HEK293 (cell line): ENCODE data around the gene KRTAP5-2.

Experiments
- CTCF ChIA-PET: fragments of 350-600 bp; formaldehyde crosslinking; extraction: SDS; loops from one replicate; lab custom pipeline; 2021; ENCODE audit warnings: antibody characterized with exemption; lab: Yijun Ruan, JAX
- POLR2A ChIA-PET: fragments of 300-600 bp; formaldehyde crosslinking; extraction: SDS; loops from one replicate; lab custom pipeline; 2020; ENCODE audit warnings: antibody characterized with exemption, inconsistent platforms; lab: Yijun Ruan, JAX
- H3K27ac ChIP-seq: fragments of 200-500 bp; sonication (Bioruptor generic); 2 replicates; pipeline ENCODE4 v1.5.1; 2014; ENCODE audit warnings: low read depth, low read length, control low read depth, inconsistent platforms; ENCODE audit errors: extremely low read depth
- H3K36me3 ChIP-seq, 2 experiments: fragments of 200-500 bp in 1 of 2; sonication (Bioruptor generic) in 1 of 2; 1 replicate in 1 of 2; 2 replicates in 1 of 2; pipeline ENCODE4 v1.5.1; 2014 to 2017; ENCODE audit warnings: inconsistent platforms in 2 of 2, low read length in 2 of 2; ENCODE audit not compliant: control insufficient read depth in 2 of 2, insufficient read depth in 1 of 2
- H3K4me1 ChIP-seq: fragments of 200-500 bp; sonication (Bioruptor generic); 2 replicates; pipeline ENCODE4 v1.5.1; 2014; ENCODE audit warnings: mild to moderate bottlenecking, low read length, inconsistent platforms; ENCODE audit not compliant: control insufficient read depth, insufficient read depth
- H3K4me3 ChIP-seq: 2 replicates; pipeline ENCODE4 v1.5.1; 2011; ENCODE audit warnings: low read depth, mild to moderate bottlenecking, control low read depth, low read length, moderate library complexity
- H3K9me3 ChIP-seq: fragments of 200-500 bp; sonication (Bioruptor generic); 2 replicates; pipeline ENCODE4 v1.5.1; 2014; ENCODE audit warnings: low read depth, low read length, inconsistent platforms; ENCODE audit not compliant: control insufficient read depth, insufficient read depth
- BCL6B ChIP-seq: fragments of 450-650 bp; formaldehyde crosslinking; IDR thresholded peaks from 2 replicates; pipeline ENCODE4 v1.5.1; 2017; ENCODE audit warnings: missing biosample characterization, missing genetic modification characterization
- ZNF2 ChIP-seq: fragments of 450-650 bp; formaldehyde crosslinking; IDR thresholded peaks from 2 replicates; pipeline ENCODE4 v1.5.1; 2016; ENCODE audit warnings: missing biosample characterization, missing genetic modification characterization
- ZNF221 ChIP-seq: fragments of 450-650 bp; formaldehyde crosslinking; IDR thresholded peaks from 2 replicates; pipeline ENCODE4 v1.5.1; 2017; ENCODE audit warnings: missing biosample characterization, missing genetic modification characterization, borderline replicate concordance
- ZNF239 ChIP-seq: fragments of 450-650 bp; formaldehyde crosslinking; IDR thresholded peaks from 2 replicates; pipeline ENCODE4 v1.5.1; 2016; ENCODE audit warnings: missing biosample characterization, missing genetic modification characterization
- ZNF266 ChIP-seq: fragments of 450-650 bp; formaldehyde crosslinking; IDR thresholded peaks from 2 replicates; pipeline ENCODE4 v1.5.1; 2016; ENCODE audit warnings: missing biosample characterization, missing genetic modification characterization, low read depth
- ZNF610 ChIP-seq: fragments of 450-650 bp; formaldehyde crosslinking; IDR thresholded peaks from 2 replicates; pipeline ENCODE4 v1.5.1; 2016; ENCODE audit warnings: missing biosample characterization, missing genetic modification characterization, borderline replicate concordance
- ZNF624 ChIP-seq: fragments of 450-650 bp; formaldehyde crosslinking; IDR thresholded peaks from 2 replicates; pipeline ENCODE4 v1.5.1; 2017; ENCODE audit warnings: missing biosample characterization, missing genetic modification characterization
- ZNF639 ChIP-seq: fragments of 450-650 bp; formaldehyde crosslinking; IDR thresholded peaks from 2 replicates; pipeline ENCODE4 v1.5.1; 2016; ENCODE audit warnings: missing biosample characterization, missing genetic modification characterization
- ZNF792 ChIP-seq: fragments of 450-650 bp; formaldehyde crosslinking; IDR thresholded peaks from 2 replicates; pipeline ENCODE4 v1.5.1; 2016; ENCODE audit warnings: missing biosample characterization, missing genetic modification characterization
- TF ChIP-seq, protein P1 (sequence below): fragments of 450-650 bp; formaldehyde crosslinking; IDR thresholded peaks from 2 replicates; pipeline ENCODE4 v1.5.1; 2016; ENCODE audit warnings: missing biosample characterization, missing genetic modification characterization
- TF ChIP-seq, protein P2 (sequence below): fragments of 450-650 bp; IDR thresholded peaks from 2 replicates; pipeline ENCODE4 v1.5.1; 2018; ENCODE audit warnings: missing biosample characterization, mild to moderate bottlenecking, missing genetic modification characterization
- TF ChIP-seq, protein P3 (sequence below): fragments of 450-650 bp; formaldehyde crosslinking; IDR thresholded peaks from 2 replicates; pipeline ENCODE4 v1.5.1; 2016; ENCODE audit warnings: missing biosample characterization, missing genetic modification characterization
- TF ChIP-seq, protein P4 (sequence below): fragments of 450-650 bp; formaldehyde crosslinking; IDR thresholded peaks from 2 replicates; pipeline ENCODE4 v1.5.0; 2017; ENCODE audit warnings: missing biosample characterization, missing genetic modification characterization, borderline replicate concordance
- TF ChIP-seq, protein P5 (sequence below): fragments of 450-650 bp; formaldehyde crosslinking; IDR thresholded peaks from 2 replicates; pipeline ENCODE4 v1.5.1; 2016; ENCODE audit warnings: missing biosample characterization, missing genetic modification characterization
- TF ChIP-seq, protein P6 (sequence below): fragments of 450-650 bp; formaldehyde crosslinking; conservative IDR thresholded peaks from 2 replicates; pipeline ENCODE4 v1.5.1; 2016; ENCODE audit warnings: low read depth, missing biosample characterization, missing genetic modification characterization

Gene KRTAP5-2

DNA sequence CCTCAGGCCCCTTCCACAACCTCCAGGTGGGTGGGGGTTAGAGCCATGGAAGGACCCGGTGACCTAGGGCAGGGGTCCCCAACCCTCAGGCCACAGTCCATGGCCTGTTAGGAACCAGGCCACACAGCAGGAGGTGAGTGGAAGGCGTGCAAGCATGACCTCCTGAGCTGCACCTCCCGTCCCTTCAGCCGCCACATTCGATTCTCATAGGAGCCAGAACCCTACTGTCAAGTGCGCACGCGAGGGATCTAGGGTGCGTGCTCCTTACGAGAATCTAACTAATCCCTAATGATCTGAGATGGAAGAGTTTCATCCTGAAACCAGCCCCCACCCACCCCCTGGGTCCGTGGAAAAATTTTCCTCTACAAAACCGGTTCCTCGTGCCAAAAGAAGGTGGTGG lies 27.4 kb upstream of the KRTAP5-2 start:
- H3K9me3 ChIP-seq: no peaks in the 10 kb centered on the region
- TF ChIP-seq, protein P1, sequence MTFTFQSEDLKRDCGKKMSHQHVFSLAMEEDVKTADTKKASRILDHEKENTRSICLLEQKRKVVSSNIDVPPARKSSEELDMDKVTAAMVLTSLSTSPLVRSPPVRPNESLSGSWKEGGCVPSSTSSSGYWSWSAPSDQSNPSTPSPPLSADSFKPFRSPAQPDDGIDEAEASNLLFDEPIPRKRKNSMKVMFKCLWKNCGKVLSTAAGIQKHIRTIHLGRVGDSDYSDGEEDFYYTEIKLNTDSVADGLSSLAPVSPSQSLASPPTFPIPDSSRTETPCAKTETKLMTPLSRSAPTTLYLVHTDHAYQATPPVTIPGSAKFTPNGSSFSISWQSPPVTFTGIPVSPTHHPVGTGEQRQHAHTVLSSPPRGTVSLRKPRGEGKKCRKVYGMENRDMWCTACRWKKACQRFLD (tag by site-specific recombination): no peak
- no peak for TF ChIP-seq ZNF610
- no peak for TF ChIP-seq ZNF2
- TF ChIP-seq, protein P2, sequence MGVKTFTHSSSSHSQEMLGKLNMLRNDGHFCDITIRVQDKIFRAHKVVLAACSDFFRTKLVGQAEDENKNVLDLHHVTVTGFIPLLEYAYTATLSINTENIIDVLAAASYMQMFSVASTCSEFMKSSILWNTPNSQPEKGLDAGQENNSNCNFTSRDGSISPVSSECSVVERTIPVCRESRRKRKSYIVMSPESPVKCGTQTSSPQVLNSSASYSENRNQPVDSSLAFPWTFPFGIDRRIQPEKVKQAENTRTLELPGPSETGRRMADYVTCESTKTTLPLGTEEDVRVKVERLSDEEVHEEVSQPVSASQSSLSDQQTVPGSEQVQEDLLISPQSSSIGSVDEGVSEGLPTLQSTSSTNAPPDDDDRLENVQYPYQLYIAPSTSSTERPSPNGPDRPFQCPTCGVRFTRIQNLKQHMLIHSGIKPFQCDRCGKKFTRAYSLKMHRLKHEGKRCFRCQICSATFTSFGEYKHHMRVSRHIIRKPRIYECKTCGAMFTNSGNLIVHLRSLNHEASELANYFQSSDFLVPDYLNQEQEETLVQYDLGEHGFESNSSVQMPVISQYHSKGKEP: no peak
- TF ChIP-seq, protein P3, sequence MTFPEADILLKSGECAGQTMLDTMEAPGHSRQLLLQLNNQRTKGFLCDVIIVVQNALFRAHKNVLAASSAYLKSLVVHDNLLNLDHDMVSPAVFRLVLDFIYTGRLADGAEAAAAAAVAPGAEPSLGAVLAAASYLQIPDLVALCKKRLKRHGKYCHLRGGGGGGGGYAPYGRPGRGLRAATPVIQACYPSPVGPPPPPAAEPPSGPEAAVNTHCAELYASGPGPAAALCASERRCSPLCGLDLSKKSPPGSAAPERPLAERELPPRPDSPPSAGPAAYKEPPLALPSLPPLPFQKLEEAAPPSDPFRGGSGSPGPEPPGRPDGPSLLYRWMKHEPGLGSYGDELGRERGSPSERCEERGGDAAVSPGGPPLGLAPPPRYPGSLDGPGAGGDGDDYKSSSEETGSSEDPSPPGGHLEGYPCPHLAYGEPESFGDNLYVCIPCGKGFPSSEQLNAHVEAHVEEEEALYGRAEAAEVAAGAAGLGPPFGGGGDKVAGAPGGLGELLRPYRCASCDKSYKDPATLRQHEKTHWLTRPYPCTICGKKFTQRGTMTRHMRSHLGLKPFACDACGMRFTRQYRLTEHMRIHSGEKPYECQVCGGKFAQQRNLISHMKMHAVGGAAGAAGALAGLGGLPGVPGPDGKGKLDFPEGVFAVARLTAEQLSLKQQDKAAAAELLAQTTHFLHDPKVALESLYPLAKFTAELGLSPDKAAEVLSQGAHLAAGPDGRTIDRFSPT (tag by site-specific recombination): no peak
- TF ChIP-seq ZNF624 (tag by site-specific recombination): no peak
- TF ChIP-seq BCL6B (tag by site-specific recombination): no peak
- TF ChIP-seq ZNF792 (tag by site-specific recombination): no peak
- no peak for TF ChIP-seq ZNF221 (tag by site-specific recombination)
- TF ChIP-seq, protein P4, sequence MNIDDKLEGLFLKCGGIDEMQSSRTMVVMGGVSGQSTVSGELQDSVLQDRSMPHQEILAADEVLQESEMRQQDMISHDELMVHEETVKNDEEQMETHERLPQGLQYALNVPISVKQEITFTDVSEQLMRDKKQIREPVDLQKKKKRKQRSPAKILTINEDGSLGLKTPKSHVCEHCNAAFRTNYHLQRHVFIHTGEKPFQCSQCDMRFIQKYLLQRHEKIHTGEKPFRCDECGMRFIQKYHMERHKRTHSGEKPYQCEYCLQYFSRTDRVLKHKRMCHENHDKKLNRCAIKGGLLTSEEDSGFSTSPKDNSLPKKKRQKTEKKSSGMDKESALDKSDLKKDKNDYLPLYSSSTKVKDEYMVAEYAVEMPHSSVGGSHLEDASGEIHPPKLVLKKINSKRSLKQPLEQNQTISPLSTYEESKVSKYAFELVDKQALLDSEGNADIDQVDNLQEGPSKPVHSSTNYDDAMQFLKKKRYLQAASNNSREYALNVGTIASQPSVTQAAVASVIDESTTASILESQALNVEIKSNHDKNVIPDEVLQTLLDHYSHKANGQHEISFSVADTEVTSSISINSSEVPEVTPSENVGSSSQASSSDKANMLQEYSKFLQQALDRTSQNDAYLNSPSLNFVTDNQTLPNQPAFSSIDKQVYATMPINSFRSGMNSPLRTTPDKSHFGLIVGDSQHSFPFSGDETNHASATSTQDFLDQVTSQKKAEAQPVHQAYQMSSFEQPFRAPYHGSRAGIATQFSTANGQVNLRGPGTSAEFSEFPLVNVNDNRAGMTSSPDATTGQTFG (tag by site-specific recombination): no peak
- TF ChIP-seq ZNF639 (tag by site-specific recombination): no peak
- no peak for TF ChIP-seq ZNF266 (tag by site-specific recombination)
- TF ChIP-seq, protein P5, sequence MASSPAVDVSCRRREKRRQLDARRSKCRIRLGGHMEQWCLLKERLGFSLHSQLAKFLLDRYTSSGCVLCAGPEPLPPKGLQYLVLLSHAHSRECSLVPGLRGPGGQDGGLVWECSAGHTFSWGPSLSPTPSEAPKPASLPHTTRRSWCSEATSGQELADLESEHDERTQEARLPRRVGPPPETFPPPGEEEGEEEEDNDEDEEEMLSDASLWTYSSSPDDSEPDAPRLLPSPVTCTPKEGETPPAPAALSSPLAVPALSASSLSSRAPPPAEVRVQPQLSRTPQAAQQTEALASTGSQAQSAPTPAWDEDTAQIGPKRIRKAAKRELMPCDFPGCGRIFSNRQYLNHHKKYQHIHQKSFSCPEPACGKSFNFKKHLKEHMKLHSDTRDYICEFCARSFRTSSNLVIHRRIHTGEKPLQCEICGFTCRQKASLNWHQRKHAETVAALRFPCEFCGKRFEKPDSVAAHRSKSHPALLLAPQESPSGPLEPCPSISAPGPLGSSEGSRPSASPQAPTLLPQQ (tag by site-specific recombination): no peak
- no peak for TF ChIP-seq ZNF239 (tag by site-specific recombination)
- TF ChIP-seq, protein P6, sequence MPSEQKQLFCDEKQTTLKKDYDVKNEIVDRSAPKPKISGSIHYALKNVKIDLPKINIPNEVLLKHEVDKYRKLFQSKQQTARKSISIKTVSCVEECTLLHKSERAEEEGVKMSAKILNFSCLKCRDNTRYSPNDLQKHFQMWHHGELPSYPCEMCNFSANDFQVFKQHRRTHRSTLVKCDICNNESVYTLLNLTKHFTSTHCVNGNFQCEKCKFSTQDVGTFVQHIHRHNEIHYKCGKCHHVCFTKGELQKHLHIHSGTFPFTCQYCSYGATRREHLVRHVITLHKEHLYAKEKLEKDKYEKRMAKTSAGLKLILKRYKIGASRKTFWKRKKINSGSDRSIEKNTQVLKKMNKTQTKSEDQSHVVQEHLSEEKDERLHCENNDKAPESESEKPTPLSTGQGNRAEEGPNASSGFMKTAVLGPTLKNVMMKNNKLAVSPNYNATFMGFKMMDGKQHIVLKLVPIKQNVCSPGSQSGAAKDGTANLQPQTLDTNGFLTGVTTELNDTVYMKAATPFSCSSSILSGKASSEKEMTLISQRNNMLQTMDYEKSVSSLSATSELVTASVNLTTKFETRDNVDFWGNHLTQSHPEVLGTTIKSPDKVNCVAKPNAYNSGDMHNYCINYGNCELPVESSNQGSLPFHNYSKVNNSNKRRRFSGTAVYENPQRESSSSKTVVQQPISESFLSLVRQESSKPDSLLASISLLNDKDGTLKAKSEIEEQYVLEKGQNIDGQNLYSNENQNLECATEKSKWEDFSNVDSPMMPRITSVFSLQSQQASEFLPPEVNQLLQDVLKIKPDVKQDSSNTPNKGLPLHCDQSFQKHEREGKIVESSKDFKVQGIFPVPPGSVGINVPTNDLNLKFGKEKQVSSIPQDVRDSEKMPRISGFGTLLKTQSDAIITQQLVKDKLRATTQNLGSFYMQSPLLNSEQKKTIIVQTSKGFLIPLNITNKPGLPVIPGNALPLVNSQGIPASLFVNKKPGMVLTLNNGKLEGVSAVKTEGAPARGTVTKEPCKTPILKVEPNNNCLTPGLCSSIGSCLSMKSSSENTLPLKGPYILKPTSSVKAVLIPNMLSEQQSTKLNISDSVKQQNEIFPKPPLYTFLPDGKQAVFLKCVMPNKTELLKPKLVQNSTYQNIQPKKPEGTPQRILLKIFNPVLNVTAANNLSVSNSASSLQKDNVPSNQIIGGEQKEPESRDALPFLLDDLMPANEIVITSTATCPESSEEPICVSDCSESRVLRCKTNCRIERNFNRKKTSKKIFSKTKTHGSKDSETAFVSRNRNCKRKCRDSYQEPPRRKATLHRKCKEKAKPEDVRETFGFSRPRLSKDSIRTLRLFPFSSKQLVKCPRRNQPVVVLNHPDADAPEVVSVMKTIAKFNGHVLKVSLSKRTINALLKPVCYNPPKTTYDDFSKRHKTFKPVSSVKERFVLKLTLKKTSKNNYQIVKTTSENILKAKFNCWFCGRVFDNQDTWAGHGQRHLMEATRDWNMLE (tag by site-specific recombination): no peak
- no peak overlapping the region for H3K27ac ChIP-seq
- ChIA-PET POLR2A (no interaction called here), CTCF (interaction anchor here (1.3 to 7.2 kb wide), 3 partner anchors 14 to 51 kb away, joined by 8 to 67 read pairs (median 12); no protein-coding TSS in a partner anchor)
- no peaks in the 10 kb centered on the region for H3K4me1 ChIP-seq
- no peaks in the 10 kb centered on the region for H3K36me3 ChIP-seq
- no peak overlapping the region for H3K4me3 ChIP-seq
